ENCODE measurements around the gene HIVEP1.

Gene HIVEP1

GRCh38 chr6:12189661-12190060 lies 177.5 kb downstream of the HIVEP1 start:
- no peak for DNase-seq (ENCODE audit: low read depth)

- no peak for DNase-seq (ENCODE audit: low read depth)
These were observed 178.1 kb downstream of the HIVEP1 start for GRCh38 chr6:12190252-12190651.

GRCh38 chr6:12196326-12196936 lies 184.3 kb downstream of the HIVEP1 start:
- DNase-seq (ENCODE audit: low read depth), result no peak

GRCh38 chr6:12198851-12199250 lies 186.7 kb downstream of the HIVEP1 start:
- DNase-seq (ENCODE audit: low read depth), result no peak

GRCh38 chr6:12200015-12200564 lies 188.0 kb downstream of the HIVEP1 start:
- DNase-seq (ENCODE audit: low read depth), result no peak

- no peak for DNase-seq (ENCODE audit: low read depth)
These were observed 188.6 kb downstream of the HIVEP1 start for GRCh38 chr6:12200761-12201160.

- DNase-seq (ENCODE audit: low read depth), result no peak
These were observed 190.9 kb downstream of the HIVEP1 start for GRCh38 chr6:12203001-12203400.

GRCh38 chr6:12208190-12208589 lies 196.1 kb downstream of the HIVEP1 start:
- DNase-seq (ENCODE audit: low read depth), result no peak

- no peak for DNase-seq (ENCODE audit: low read depth)
These were observed 196.6 kb downstream of the HIVEP1 start for GRCh38 chr6:12208673-12209072.
